GM23248 (cell line): Measurements from ENCODE around the gene KIF1A.

Source experiments
- EZH2 ChIP-seq: fragments of 200-600 bp; sonication (generic); IDR thresholded peaks from 2 replicates; pipeline ENCODE4 v1.6.1; 2018; ENCODE audit warnings: antibody characterized with exemption, mild to moderate bottlenecking; ENCODE audit not compliant: insufficient read depth, poor library complexity, severe bottlenecking
- EZH2phosphoT487 ChIP-seq: fragments of 200-600 bp; sonication (generic); IDR thresholded peaks from 2 replicates; pipeline ENCODE4 v1.6.1; 2018; ENCODE audit warnings: antibody characterized with exemption, moderate library complexity, mild to moderate bottlenecking, low read depth; ENCODE audit not compliant: insufficient read depth

DNA sequence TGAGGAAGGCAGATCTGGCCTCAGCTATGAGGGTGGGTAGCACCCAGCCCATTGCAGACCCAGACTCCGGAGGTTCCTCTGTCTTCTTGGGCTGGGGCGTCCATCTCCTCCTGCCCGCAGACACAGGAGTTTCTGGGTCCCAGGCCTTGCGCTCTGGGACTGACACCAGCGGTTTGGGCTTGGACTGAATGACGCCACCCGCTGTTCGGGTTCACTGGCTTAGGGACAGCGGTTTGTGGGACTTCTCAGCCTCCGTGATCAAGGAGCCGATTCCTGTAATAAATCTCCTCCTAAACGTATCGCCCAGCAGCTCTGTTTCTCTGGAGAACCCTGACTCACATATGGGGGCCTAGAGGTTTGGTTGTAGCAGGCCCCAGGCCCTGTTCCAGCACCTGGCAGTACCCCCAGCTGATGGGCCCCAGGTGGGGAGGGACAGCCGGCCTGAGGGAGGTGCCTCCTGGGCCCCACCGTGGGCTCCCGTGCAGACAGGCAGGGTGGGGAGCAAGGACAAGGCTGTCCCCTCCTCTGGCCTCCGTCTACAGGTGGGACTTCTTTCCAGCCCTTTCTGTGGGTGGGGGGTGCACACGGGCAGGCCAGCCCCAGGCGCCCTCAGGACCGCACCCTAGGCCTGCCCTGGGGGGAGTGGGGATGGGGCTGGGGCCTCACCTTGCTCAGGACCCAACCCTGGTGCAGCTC is 132.8 kb downstream of the KIF1A start:
- no peak for TF ChIP-seq EZH2
- no peak for TF ChIP-seq EZH2phosphoT487
